ENCODE results near the gene TNFRSF25. TPM values are rescaled to one million over a fixed set of nuclear protein-coding genes. Genes with fewer than 3 reads are reported as not detected.

Gene TNFRSF25
- total and polyA plus RNA-seq, 9 of the 15 experiments (the other 6 are each of a cell fraction or from before 2014, with no cell fraction given) = 0.24 to 0.49 TPM; not detected in 7

DNA sequence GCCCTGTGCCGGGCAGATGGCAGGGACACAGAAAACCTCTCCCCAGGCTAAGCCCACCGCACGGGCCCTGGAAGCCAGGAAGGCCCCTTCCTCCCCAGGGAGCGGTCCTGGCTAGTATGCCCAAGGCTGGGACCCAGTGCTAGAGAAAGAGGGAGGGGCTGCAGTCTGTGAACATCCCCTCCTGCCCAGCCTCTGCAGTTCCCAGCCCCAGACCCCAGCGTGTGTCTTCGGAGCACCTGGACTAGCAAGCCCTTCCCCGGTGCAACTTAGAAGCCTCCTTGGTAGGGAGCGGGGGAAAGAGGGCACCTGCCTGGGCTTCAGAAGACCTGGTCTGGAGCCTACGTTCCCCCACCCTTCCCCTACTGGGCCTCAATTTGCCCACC is 23.4 kb upstream of the TNFRSF25 start:
- H3K36me3 ChIP-seq (ENCODE audit: control insufficient read depth, insufficient read depth, low read length) = no peaks in the 10 kb centered on the region
- no peak overlapping the region for H3K4me3 ChIP-seq
- peaks cover 4% of the 10 kb centered on the region for H3K9me1 ChIP-seq (ENCODE audit: control insufficient read depth, insufficient read depth, low read length)
- no peaks in the 10 kb centered on the region for H3K79me2 ChIP-seq (ENCODE audit: control insufficient read depth, insufficient read depth, low read length)
- ATAC-seq = no peak
- CTCF ChIA-PET (ENCODE audit: low intra/inter-chr PET ratio) = interaction anchor here (2.1 kb wide), 1 partner anchor 157 kb away, joined by 14 read pairs; no protein-coding TSS in a partner anchor
- no peak for DNase-seq (ENCODE audit: extremely low read depth in 1 of 4, low spot score in 3 of 4)
- in situ Hi-C loops (cut with MboI) = loop anchor here (25.0 kb wide), 1 partner anchor 723 kb away; no protein-coding TSS in a partner anchor
- 30% methylated on average over 9 of the region's 9 CpGs for WGBS (ENCODE audit: insufficient coverage, low coverage, missing lambda C conversion rate)
- peaks cover 24% of the 10 kb centered on the region for H4K20me1 ChIP-seq (replicated peaks; ENCODE audit: control insufficient read depth, insufficient read depth, low read length)
- H2AFZ ChIP-seq (ENCODE audit: low read depth, low read length) = no peak overlapping the region
- no peak for FAIRE-seq
- no peaks in the 10 kb centered on the region for H3K9me3 ChIP-seq (replicated peaks; ENCODE audit: control insufficient read depth, insufficient read depth, low read depth, low read length)
- H3K27me3 ChIP-seq (ENCODE audit: control insufficient read depth in 2 of 2, insufficient read depth in 2 of 2, low read length in 2 of 2) = peaks cover 22 to 70% of the 10 kb centered on the region in 2 experiments; a peak in 4 of 5 replicates
- no peak overlapping the region for H3K9ac ChIP-seq (ENCODE audit: insufficient read depth in 1 of 2, low read depth in 2 of 2, low read length in 2 of 2)
- H3K4me1 ChIP-seq (replicated peaks in 1 of 2; ENCODE audit: control insufficient read depth in 2 of 2, insufficient read depth in 2 of 2, low read length in 2 of 2) = peaks cover 4 to 43% of the 10 kb centered on the region in 2 experiments; a peak in 2 of 5 replicates
- no peak overlapping the region for H3K4me2 ChIP-seq (ENCODE audit: insufficient read depth, low read length)
- intact Hi-C loops (cut with micrococcal nuclease) = loop anchor here (5.0 kb wide), 1 partner anchor 87 kb away; no protein-coding TSS in a partner anchor
- BruUV-seq (replicated peaks) = no TSS peak
- H3K27ac ChIP-seq (ENCODE audit: extremely low read depth, low read depth, low read length) = no peak overlapping the region
- TF ChIP-seq ZBED1 (IDR thresholded peaks at IDR 0.05) = no peak
- TF ChIP-seq RBM22 (IDR thresholded peaks at IDR 0.05; ENCODE audit: low read depth, low read length, poor library complexity, severe bottlenecking) = no peak
- TF ChIP-seq, protein P1, sequence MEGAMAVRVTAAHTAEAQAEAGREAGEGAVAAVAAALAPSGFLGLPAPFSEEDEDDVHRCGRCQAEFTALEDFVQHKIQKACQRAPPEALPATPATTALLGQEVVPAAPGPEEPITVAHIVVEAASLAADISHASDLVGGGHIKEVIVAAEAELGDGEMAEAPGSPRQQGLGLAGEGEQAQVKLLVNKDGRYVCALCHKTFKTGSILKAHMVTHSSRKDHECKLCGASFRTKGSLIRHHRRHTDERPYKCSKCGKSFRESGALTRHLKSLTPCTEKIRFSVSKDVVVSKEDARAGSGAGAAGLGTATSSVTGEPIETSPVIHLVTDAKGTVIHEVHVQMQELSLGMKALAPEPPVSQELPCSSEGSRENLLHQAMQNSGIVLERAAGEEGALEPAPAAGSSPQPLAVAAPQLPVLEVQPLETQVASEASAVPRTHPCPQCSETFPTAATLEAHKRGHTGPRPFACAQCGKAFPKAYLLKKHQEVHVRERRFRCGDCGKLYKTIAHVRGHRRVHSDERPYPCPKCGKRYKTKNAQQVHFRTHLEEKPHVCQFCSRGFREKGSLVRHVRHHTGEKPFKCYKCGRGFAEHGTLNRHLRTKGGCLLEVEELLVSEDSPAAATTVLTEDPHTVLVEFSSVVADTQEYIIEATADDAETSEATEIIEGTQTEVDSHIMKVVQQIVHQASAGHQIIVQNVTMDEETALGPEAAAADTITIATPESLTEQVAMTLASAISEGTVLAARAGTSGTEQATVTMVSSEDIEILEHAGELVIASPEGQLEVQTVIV (CRISPR knock-in tag; IDR thresholded peaks at IDR 0.05; ENCODE audit: borderline replicate concordance) = no peak
- no peak for TF ChIP-seq NFE2 (IDR thresholded peaks at IDR 0.05; ENCODE audit: low read depth)
- no peak for TF ChIP-seq KDM2B (CRISPR knock-in tag; IDR thresholded peaks at IDR 0.05)
- no peak for TF ChIP-seq CXXC5 (CRISPR knock-in tag; IDR thresholded peaks at IDR 0.05)
- TF ChIP-seq, protein P2, sequence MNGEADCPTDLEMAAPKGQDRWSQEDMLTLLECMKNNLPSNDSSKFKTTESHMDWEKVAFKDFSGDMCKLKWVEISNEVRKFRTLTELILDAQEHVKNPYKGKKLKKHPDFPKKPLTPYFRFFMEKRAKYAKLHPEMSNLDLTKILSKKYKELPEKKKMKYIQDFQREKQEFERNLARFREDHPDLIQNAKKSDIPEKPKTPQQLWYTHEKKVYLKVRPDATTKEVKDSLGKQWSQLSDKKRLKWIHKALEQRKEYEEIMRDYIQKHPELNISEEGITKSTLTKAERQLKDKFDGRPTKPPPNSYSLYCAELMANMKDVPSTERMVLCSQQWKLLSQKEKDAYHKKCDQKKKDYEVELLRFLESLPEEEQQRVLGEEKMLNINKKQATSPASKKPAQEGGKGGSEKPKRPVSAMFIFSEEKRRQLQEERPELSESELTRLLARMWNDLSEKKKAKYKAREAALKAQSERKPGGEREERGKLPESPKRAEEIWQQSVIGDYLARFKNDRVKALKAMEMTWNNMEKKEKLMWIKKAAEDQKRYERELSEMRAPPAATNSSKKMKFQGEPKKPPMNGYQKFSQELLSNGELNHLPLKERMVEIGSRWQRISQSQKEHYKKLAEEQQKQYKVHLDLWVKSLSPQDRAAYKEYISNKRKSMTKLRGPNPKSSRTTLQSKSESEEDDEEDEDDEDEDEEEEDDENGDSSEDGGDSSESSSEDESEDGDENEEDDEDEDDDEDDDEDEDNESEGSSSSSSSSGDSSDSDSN (IDR thresholded peaks at IDR 0.05; ENCODE audit: borderline replicate concordance in 1 of 2, low read depth in 2 of 2, low read length in 2 of 2) = no peak
- TF ChIP-seq, protein P3, sequence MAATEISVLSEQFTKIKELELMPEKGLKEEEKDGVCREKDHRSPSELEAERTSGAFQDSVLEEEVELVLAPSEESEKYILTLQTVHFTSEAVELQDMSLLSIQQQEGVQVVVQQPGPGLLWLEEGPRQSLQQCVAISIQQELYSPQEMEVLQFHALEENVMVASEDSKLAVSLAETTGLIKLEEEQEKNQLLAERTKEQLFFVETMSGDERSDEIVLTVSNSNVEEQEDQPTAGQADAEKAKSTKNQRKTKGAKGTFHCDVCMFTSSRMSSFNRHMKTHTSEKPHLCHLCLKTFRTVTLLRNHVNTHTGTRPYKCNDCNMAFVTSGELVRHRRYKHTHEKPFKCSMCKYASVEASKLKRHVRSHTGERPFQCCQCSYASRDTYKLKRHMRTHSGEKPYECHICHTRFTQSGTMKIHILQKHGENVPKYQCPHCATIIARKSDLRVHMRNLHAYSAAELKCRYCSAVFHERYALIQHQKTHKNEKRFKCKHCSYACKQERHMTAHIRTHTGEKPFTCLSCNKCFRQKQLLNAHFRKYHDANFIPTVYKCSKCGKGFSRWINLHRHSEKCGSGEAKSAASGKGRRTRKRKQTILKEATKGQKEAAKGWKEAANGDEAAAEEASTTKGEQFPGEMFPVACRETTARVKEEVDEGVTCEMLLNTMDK (IDR thresholded peaks at IDR 0.05; ENCODE audit: borderline replicate concordance, insufficient read depth, low read depth, low read length, poor library complexity, severe bottlenecking) = no peak
- TF ChIP-seq, protein P4, sequence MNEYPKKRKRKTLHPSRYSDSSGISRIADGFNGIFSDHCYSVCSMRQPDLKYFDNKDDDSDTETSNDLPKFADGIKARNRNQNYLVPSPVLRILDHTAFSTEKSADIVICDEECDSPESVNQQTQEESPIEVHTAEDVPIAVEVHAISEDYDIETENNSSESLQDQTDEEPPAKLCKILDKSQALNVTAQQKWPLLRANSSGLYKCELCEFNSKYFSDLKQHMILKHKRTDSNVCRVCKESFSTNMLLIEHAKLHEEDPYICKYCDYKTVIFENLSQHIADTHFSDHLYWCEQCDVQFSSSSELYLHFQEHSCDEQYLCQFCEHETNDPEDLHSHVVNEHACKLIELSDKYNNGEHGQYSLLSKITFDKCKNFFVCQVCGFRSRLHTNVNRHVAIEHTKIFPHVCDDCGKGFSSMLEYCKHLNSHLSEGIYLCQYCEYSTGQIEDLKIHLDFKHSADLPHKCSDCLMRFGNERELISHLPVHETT (CRISPR knock-in tag; conservative IDR thresholded peaks at IDR 0.05 in 1 of 2, IDR thresholded peaks at IDR 0.05 in 1 of 2) = no peak
- TF ChIP-seq NR2C2 (CRISPR knock-in tag; IDR thresholded peaks at IDR 0.05) = no peak
- no peak for TF ChIP-seq NR2C2 (tag; IDR thresholded peaks at IDR 0.05)
- TF ChIP-seq SIRT6 (IDR thresholded peaks at IDR 0.05; ENCODE audit: low read depth, low read length) = no peak
- no peak for TF ChIP-seq ZBTB1 (CRISPR knock-in tag; IDR thresholded peaks at IDR 0.05; ENCODE audit: borderline replicate concordance, low read depth)
- POLR2A ChIA-PET = interaction anchor here (0.6 to 0.7 kb wide), 2 partner anchors 105 to 298 kb away, joined by 3 to 4 read pairs; no protein-coding TSS in a partner anchor
